HG03196 (cell line): Measurements from ENCODE around the gene ZNF222.

Experiments
- ATAC-seq: cut with Tn5 transposase; IDR thresholded peaks from one replicate; pipeline ENCODE4 v1.9.1; 2021; ENCODE audit not compliant: unreplicated experiment

Gene ZNF222

DNA sequence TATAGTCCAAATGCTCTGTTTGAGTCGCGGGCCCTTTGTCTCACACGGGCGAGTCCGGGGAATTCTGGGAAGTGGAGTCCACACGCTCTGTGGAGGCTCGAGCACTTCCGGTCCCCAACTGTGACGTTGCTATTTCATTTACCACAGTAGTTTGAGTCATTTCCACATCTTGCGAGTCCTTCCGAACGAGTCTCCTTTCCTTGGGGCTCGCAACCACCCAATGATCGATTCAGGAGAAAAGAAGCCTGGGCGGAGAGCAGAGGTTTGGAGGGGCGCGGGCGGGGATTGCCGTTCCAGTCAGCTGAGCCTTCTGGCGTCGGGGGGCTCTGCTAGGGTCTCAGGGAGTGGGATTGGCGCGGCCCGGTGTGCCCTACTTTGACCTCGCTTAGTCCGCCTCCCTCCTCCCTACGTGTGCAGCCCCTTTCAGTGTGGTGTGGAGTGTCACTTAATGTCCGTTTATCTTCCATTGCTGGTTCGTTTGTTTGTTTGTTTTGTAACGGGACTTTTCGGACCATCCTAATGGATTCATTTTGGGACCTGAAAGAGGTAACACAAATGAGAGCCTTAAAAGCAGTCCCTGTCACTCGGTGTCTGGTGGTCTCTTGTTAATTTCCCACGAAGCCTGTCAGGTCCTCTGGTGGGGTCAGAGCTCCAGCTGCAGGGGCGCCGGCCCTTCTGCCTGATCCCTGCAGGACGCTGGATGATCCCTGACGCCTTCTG lies at the start of gene ZNF222:
ZNF222 (plus strand) TSS at position 163 of the 720 bp plus-strand sequence; CDS start at position 221, 58 bp downstream.
- peak; percentile 79 for ATAC-seq

DNA sequence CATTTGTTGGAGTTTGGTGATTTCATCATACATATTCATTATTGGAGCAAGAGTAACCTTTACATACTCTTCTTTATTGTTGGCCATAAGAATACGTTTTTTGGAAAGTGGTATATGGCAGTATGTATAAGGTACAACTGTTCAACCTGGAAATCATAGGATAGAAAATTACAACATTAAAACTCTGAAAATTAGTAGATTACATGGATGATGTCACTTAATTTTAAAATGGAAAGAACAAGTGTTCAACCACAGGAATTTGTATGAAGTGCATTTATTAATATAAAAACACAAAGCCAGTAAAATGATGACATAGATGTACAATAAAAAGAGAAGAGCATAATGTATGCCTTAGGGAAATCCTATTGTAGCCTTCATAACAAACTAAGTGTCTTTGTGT lies 48.4 kb upstream of the ZNF222 start:
- no peak for ATAC-seq

DNA sequence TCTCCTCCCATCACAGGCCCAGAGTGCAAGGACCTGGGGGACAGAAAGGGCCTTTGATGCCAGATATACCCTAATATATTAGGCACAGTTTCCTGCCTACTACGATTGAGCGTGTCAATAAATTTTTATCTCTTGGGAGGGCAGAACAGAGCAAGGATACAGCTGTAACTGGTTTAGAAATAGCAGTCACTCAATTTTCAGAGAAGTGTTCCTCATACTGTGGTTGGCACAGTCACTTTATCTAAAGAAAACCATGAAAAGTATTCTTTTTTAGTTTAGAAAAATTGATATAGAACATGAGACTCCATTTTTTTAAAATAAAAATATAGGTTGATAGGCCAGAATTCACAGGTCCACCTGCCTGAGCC lies 41.7 kb upstream of the ZNF222 start:
- peak; percentile 16 for ATAC-seq

DNA sequence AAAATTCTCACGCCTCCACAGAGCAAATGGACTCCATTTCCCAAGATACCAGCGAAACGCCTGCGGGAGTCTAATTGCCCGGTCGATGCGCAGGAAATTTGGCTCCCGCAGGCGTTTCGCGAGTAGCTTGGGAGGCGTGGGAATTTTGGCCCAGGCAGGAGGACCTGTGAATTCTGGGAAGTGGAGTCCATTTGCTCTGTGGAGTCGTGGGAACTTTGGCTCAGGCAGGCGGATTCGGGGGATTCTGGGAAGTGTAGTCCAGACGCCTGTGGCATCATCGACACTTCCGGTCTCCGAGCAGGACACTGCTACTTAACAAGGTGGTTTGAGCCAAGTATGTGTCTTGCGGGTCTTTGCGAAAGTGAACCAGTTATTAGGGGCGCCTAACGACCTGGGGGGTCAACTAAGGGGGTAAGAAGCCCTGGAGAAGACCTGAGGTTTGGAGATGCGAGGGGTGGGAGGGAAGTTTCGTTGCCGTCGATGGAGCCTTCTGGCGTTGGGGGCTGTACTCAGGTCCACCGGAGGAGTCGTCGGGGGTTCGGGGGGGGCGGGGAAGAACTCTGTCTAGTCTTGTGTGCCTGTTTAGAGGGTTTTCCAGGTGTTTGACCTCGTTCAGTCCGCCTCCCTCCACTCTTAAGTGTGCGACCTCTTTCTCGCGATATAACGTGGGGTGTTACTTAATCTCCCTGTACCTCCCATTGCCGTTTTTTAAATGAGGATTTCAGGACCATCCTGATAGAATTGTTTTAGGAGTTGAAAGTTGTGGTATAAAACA lies 41.1 kb upstream of the ZNF222 start, which contains the start of gene ZNF155:
ZNF155 (plus strand) TSS at position 277 of the 775 bp plus-strand sequence. CDS start 4,356 bp downstream, outside the sequence.
- ATAC-seq: peak; percentile 83

DNA sequence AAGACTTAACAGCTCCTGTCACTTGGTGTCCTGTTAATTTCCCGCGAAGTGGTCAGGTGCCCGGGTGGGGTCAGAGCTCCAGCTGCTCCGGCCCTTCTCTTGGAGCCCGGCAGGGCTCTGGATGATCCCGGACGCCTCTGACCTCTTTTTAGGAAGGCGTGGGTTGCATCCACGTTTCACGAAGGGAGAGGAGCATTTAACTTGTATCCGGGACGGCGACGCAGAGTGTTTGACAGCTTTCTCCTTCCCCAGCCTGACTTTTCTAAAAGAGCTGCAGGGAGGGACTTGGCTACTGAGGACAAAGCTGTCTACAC lies 40.5 kb upstream of the ZNF222 start:
- ATAC-seq: peak; percentile 22

DNA sequence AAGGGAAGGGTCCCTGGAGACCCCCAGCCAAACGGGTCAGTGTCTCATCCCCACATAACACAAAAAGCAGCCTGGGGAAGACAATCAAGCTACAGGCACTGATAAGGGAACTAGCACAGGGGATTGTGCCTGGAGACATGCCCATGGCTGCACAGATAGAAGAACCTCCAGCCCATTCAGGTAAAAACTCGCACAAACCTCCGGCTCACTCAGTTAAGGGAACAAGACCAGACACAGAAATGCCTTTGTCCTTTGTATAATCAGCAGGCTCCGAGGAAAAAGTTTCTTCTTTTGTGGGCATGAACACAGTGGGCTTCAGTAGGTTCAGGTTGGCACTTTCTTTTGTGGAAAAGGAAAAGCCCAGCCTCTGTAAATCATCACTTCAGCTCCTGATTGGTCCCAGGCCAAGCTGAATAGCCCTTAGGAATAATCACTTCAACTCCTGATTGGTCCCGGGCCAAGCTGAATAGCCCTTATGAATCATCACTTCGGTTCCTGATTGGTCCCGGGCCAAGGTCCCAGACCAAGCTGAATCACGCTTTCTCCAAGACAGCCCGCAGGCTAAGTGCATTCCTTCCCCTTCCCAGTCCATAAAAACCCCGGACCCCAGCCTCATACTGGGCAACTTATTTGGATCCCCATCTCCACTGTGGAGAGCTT lies 27.4 kb upstream of the ZNF222 start:
- ATAC-seq: no peak

DNA sequence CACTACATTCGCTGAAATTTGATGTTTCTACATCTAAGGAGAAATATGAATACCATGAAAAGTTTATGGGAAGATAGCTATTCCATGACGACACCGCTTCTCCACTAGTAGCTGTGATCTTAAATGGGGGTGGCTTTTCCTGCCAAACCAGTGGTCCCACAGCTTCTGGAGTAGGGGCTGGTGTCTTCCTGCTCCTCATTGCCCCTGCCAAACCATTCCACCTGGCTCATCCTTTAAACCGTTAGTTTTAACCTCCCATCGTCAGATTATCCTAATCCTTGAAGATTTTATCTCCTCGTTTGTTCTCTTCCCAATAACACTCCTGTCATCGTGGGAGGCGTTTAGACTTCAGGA lies 23.0 kb upstream of the ZNF222 start:
- no peak for ATAC-seq

DNA sequence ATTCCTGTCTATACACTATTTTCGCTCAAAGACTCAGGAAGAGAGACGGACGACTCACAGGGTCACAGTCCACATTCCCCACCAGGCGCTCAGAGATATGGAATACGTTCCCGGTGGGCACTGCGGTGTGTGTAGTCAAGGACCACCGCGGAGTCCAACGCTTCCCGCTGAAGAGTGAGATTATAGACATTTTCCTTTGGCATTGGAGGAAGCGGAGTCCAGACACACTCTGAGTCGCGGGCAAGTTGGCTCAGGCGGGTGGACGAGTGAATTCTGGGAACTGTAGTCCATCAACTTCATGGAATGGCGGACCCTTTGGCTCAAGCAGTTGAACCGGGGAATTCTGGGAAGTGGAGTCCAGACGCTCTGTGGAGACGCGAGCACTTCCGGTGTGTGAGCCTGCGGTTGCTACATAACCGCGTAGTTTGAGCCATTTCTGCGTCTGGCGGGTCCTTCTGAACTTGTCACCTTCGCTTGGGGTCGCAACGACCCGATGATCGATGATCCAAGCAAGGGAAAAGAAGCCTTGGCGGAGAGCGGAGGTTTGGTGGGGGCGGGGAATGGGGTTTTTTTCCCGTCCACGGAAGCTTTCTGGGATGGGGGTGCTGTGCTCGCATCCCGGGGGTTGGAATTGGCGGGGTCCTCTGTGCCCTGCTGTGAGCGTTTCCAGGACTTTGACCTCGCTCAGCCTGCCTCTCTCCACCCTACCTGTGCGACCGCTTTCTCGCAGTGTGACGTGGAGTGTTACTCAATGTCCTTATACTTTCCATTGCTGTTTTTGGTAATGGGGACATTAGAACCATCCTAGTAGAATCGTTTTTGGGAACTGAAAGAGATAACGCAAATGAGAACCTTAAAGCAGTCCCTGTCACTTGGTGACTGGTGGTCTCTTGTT lies 22.4 kb upstream of the ZNF222 start, which contains the start of gene ZNF230:
ZNF230 (plus strand) TSS at position 392 of the 895 bp plus-strand sequence. CDS start 4,122 bp downstream, outside the sequence.
- peak; percentile 96 for ATAC-seq

DNA sequence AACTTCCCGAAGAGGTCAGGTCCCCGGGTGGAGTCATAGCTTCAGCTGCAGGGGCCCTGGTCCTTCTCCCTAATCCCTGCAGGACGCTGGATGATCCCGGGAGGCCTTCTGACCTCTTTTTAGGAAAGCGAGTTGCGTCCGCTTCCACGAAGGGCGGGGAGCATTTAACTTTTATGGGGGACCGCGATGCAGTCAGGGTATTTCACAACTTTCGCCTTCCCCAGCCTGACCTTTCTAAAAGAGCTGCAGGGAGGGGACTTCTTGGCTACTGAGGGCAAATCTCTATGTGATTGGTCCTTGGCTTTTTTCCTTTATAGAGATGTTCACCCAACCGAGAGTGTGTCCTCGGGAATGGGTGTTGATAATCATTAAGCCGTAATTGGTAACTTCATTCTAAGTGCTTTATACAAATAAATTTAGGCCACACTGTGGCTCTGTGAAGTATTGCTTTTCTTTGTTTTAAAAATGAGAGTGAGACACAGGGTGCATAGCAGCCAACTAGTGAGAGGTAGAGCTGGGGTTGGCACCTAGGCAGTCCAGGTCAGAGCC lies 21.6 kb upstream of the ZNF222 start:
- peak; percentile 22 for ATAC-seq

DNA sequence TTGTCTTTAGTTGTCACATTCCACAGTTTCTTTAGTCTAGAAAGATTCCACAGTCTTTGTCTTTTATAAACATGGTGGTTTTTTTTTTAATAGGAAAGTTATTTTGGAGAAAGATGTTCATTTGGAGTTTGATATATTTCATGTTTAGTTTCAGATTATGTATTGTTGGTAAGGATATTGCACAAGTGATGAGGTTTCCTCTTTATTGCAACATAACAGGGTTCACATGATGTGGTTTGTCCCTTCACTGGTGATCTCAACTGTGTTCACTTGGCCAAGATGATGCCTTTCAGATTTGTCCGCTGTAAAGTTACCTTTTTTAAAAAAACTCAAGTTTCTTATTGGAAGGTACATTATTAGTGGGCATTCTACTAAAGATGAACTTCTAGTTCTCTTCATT lies 19.2 kb upstream of the ZNF222 start:
- ATAC-seq: no peak

DNA sequence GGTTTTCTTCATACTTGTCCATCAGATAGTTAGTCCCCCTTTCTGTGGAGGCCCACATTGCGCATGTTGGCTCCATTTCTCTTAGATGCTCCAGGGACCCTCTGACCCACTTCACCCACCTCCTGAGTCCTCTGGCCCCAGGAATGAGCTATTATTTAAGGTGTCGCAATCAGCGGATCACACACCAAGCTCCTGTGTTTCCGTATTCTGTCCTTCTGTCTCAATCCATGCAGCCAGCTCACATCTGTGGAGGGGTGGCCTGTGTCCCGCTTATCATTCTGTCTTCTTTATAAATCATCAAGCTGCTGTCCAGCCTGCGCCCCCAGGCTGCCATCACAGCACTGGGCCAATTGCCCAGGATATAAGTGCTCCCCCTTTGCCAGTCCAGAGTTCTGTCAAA lies 17.7 kb upstream of the ZNF222 start:
- no peak for ATAC-seq

DNA sequence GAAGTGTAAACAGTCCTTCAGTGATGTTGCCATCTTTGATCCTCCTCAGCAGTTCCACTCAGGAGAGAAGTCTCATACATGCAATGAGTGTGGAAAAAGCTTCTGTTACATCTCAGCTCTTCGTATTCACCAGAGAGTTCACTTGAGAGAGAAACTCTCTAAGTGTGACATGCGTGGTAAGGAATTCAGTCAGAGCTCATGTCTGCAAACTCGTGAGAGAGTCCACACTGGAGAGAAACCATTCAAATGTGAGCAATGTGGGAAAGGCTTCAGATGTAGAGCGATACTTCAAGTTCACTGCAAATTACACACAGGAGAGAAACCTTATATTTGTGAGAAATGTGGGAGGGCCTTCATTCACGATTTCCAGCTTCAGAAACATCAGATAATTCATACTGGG lies 14.7 kb upstream of the ZNF222 start:
- no peak for ATAC-seq

DNA sequence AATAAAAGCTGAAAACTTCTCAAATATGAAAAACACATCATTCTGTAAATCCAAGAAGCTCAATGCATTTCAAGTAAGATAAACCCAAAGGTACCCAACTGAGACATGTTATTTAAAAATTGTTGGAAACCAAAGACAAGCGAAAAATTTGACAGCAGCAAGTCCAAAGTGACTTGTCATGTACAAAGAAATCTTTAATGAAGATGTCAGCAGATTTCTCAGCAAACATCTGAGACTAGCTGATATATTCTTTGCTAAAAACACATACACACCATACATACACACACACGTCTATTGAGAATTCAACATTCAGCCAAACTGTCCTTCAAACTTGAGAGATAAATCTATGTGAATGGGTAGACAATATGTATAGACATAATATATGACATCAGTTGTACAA lies 5.7 kb upstream of the ZNF222 start:
- no peak for ATAC-seq

DNA sequence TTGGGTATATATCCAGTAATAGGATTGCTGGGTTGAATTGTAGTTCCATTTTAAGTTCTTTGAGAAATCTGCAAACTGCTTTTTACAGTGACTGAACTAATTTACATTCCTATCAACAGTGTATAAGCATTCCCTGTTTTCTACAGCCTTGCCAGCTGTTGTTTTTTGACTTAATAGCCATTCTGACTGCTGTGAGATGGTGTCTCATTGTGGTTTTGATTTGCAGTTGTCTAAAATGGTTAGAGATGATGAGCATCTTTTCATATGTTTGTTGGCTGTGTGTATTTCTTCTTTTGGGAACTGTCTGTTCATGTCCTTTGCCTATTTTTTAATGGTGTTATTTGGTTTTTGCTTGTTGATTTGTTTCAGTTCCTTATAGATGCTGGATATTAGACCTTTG lies 4.0 kb upstream of the ZNF222 start:
- ATAC-seq: no peak

DNA sequence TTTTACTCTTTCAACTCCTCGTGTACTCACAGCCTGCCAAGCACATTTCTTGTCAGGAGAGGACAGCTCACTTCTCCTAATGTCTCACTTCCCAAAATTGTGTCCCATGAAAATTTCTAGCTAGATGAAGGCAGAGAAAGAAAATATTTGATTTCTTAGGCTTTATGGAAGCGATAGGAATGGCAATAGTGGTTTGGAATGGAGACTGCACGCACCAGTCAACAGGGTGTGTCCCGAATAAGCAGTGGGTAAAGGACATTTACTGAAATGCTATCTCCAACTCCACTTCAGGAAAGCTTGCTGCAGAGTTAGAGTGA lies 321 bp upstream of the ZNF222 start:
- ATAC-seq: no peak

DNA sequence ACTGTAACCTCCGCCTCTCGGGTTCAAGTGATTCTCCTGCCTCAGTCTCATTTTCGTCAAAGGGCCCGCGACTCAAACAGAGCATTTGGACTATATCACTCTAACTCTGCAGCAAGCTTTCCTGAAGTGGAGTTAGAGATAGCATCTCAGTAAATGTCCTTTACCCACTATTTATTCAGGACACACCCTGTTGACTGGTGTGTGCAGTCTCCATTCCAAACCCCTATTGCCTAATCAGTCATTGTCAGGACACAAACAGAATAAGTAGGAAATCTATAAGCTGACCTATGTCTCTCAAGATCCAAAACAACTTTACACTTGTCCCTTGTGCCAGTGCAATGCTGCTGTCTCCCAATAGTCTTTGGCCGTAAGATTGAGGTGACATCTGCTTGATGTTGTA lies 1.4 kb downstream of the ZNF222 start:
- no peak for ATAC-seq

DNA sequence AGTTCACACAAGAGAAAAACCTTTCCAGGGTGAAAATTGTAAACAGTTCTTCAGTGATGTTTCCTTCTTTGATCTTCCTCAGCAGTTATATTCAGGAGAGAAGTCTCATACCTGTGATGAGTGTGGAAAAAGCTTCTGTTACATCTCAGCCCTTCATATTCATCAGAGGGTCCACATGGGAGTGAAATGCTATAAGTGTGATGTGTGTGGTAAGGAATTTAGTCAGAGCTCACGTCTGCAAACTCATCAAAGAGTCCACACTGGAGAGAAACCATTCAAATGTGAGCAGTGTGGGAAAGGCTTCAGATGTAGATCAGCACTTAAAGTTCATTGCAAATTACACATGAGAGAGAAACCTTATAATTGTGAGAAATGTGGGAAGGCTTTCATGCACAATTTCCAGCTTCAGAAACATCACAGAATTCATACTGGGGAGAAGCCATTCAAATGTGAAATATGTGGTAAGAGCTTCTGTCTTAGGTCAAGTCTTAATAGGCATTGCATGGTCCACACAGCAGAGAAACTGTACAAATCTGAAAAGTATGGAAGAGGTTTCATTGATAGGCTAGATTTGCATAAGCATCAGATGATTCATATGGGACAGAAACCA lies 6.9 kb downstream of the ZNF222 start:
- ATAC-seq: no peak

DNA sequence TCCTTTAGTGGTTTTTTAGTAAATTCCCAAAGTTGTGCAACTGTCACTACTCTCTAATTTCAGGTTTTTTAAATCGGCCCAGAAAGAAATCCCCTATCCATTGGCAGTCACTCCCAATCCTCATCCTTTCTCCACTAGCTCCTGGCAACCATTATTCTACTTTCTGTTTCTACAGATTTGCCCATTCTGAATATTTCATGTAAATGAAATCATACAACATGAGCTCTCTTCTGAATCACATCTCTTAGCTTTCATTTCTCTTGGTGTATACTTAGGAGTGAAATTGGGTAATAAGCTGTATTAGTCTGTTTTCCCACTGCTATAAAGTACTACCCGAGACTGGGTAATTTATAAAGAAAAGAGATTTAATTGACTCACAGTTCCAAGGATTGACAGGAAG lies 17.0 kb downstream of the ZNF222 start:
- ATAC-seq: no peak

DNA sequence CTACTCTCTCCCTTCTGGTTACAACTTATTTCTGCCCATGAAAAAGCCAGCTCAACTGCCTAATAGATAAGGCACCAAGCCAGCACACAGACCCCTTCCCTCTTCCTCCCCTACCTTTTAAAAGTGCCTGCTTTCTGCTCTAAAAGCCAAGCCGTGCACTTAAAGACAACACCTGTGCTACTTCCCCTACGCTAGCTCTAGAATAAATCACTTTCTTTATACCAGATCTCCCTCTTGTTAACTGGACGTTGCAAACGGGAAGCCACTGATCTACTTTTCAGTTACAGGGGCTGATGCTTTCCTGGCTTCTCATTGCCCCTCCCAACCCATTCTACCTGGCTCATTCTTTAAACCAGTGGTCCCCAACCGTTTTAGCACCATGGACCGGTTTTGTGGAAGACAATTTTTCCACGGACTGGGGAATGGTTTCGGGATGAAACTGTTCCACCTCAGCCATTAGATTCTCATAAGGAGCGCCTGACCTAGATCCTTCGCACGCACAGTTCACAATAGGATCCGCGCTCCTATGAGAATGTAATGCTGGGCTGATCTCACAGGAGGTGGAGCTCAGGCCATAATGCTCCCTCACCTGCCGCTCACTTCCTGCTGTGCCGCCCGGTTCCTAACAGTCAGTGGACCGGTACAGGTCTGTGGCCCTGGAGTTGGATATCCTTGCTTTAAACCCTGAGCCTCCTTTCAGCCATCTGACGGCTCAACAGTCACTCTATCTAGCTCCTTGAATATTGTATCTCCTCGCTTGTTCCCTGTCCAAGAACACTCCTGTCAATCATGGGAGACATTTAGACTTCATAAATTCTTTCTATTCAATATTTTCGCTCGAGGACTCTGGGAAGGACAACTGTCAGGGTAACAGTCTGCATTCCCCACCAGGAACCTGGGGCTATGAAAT lies 25.8 kb downstream of the ZNF222 start:
- ATAC-seq: no peak
